ENCODE data around the gene SCN1B. TPM values are rescaled to one million over a fixed set of nuclear protein-coding genes. Genes with fewer than 3 reads are reported as not detected.

SCN1B gene
- total RNA-seq, 2 experiments from 2014 or later: 0.37 to 0.57 TPM

DNA sequence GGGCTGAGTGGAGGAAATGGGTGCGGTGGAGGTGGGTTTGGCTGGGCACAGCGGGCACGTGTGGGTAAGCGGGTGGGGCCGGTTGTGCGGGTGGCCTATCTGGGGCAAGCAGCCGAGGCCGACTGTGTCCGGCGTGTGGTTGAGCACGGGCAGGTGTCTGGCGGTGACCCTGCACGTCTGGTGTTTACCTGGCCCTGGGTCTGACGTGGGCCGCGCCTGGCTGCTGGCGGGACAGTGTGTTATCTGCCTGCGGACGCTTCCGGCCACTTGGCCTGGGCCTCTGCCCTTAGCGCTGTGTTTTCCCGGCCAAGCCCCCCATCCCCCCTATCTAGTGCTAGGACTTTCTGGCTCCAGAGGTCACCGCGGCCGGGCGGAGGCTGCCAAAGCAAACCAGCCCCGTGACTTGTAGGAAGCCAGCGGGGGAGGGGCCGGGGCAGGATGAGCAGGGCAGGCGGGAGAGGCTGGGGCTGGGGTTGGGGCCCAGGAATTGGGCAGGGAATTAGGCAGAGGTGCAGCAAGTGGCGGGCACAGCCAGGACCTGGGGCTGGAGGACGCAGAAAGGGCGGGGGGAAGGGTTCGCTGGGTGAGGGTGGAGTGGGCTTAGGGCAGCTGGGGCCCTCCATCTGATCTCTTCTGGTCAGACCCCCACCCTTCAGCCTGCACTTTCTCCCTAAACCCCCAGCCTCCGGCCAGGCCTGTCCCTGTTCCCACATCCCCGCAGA, 10.7 kb downstream of the SCN1B start:
- ATAC-seq: no peak

DNA sequence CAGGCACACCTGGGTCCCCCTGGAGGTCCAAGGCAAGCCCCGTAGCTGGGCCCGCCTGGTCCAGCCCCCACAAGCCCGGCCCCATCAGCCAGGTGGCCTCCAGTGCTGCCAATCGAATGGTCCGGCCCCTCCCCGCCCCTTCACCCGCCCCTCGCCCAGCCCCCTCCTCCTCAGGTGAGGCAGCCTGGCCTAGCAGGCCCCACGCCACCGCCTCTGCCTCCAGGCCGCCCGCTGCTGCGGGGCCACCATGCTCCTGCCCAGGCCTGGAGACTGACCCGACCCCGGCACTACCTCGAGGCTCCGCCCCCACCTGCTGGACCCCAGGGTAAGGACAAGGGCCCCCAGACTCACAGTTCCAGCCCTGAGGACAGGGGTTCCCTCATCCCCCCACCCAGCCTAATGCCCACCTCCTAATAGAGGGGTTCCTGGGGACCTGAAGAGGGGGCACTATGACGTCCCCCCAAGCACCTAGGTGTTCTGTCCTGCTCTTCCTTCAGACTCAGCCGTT, 11.3 kb downstream of the SCN1B start, which contains the start of gene HPN:
TSS of gene HPN (plus strand) at position 174 of the 508 bp plus-strand sequence. CDS start 786 bp downstream, outside the sequence.
- Mint-ChIP-seq H3K4me3 (peak within 1 kb of the TSS; percentile 38), H3K27ac (no peak within 1 kb of the TSS), H3K36me3 (ENCODE audit: low read depth) (no peaks in the 10 kb centered on the region), H3K27me3 (ENCODE audit: low read depth) (peaks cover 15% of the 10 kb centered on the region), H3K9me3 (ENCODE audit: insufficient read depth) (no peaks in the 10 kb centered on the region), H3K4me1 (ENCODE audit: low read depth) (peaks cover 31% of the 10 kb centered on the region)
- ChIA-PET POLR2A (no interaction called here), CTCF (no interaction called here)
- no peak for DNase-seq
- ATAC-seq: no peak

More for the DNA sequence above, 10.7 kb downstream of the SCN1B start:
- Mint-ChIP-seq H3K27ac (no peak overlapping the region), H3K9me3 (ENCODE audit: insufficient read depth) (no peaks in the 10 kb centered on the region), H3K27me3 (ENCODE audit: low read depth) (peaks cover 15% of the 10 kb centered on the region), H3K4me3 (peak overlapping the region; percentile 38), H3K36me3 (ENCODE audit: low read depth) (no peaks in the 10 kb centered on the region), H3K4me1 (ENCODE audit: low read depth) (peaks cover 31% of the 10 kb centered on the region)
- CTCF ChIA-PET: no interaction called here
- DNase-seq: no peak
- POLR2A ChIA-PET: no interaction called here

DNA sequence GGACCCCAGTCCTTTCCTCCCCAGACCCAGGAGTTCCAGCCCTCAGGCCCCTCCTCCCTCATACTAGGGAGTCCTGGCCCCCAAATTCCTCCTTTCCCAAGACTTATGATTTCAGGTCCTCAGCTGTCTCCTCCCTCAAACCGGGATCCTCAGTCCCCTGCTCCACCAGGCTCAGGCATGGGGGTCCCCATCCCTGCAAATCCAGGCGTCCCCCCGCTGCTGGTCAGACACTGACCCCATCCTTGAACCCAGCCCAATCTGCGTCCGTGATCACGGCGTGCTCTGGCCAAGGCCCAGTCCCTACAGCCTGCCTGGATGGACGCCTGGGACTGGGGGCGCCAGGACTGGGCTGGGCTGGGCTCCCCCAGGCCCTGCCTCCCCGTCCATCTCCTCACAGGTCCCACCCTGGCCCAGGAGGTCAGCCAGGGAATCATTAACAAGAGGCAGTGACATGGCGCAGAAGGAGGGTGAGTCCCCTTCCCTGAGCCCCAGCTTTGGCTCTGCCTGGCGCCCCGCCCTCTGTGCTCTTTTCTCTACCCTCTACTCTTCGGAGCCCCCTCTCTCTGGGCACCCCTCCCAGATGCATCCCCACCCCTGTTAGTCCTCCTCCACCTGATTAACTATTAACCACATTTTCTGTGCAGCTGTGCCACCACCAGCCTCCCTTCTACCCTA, 11.9 kb downstream of the SCN1B start:
- CTCF ChIA-PET: interaction anchor here (3.6 kb wide), 1 partner anchor 57 kb away, joined by 14 read pairs; no protein-coding TSS in a partner anchor
- ATAC-seq (no peak), DNase-seq (no peak)
- Mint-ChIP-seq H3K27ac (no peak overlapping the region), H3K27me3 (ENCODE audit: low read depth) (peaks cover 15% of the 10 kb centered on the region), H3K4me3 (no peak overlapping the region), H3K4me1 (ENCODE audit: low read depth) (peaks cover 31% of the 10 kb centered on the region), H3K36me3 (ENCODE audit: low read depth) (no peaks in the 10 kb centered on the region), H3K9me3 (ENCODE audit: insufficient read depth) (no peaks in the 10 kb centered on the region)
- POLR2A ChIA-PET: no interaction called here

DNA sequence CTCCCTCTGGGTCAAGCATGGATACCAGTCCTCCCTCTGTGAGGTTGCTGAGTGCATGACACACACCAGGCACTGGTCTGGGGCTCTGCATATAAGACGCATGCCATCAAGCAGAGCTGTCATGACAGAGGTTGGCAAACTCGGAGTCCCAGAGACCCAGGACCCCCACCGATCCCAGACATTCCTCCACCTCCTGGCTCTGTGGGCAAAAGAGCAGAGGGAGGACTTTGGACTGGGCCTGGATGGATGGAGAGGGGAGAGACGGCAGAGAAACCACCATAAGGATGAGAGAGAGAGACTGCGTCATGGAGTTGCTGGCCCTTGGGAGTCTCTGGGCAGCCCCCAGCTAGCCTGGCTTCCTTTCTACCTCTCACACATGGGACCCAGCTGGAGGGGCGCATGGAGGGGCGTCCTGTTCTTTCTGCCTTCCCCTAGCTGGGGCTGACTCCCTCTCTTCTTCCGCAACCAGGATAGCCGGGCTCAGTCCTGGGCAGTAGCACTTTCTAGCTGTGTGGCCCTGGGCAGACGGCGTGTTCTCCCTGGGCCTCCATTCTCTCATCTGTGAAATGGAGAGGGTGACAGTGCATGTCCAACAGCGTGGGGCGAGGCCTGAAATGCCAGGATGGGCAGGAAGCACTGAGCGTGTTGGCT, 12.8 kb downstream of the SCN1B start:
- POLR2A ChIA-PET: no interaction called here
- H3K4me1 Mint-ChIP-seq (ENCODE audit: low read depth): peaks cover 31% of the 10 kb centered on the region
- no peaks in the 10 kb centered on the region for H3K36me3 Mint-ChIP-seq (ENCODE audit: low read depth)
- ATAC-seq (no peak), DNase-seq (no peak)
- H3K4me3 Mint-ChIP-seq: no peak overlapping the region
- H3K27ac Mint-ChIP-seq: no peak overlapping the region
- CTCF ChIA-PET: interaction anchor here (1.2 to 3.6 kb wide), 8 partner anchors 12 to 151 kb away, joined by 3 to 20 read pairs (median 10); no protein-coding TSS in a partner anchor
- no peaks in the 10 kb centered on the region for H3K9me3 Mint-ChIP-seq (ENCODE audit: insufficient read depth)
- peaks cover 15% of the 10 kb centered on the region for H3K27me3 Mint-ChIP-seq (ENCODE audit: low read depth)

DNA sequence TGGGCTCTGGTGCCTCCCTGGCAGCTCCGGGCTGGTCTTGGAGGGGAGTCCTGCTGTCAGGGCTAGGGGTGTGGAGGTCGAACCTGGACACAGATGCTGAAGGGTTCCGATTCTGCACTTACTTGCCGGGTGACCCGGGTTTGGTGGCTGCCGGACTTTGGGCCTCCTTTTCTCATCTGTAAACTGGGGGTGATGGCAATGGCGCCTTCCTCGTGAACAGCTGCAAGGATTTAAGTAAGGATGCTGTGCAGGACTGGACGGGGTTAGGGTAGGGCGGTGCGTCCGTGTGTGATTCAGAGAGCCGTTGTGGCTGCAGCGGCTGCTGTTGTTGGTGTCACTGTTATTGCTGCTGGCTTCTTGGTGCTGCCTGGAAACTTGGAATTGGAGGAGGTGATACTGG, 13.6 kb downstream of the SCN1B start:
- no peak for DNase-seq
- Mint-ChIP-seq H3K36me3 (ENCODE audit: low read depth) (no peaks in the 10 kb centered on the region), H3K4me1 (ENCODE audit: low read depth) (peaks cover 27% of the 10 kb centered on the region), H3K27me3 (ENCODE audit: low read depth) (peaks cover 13% of the 10 kb centered on the region), H3K4me3 (no peak overlapping the region), H3K9me3 (ENCODE audit: insufficient read depth) (no peaks in the 10 kb centered on the region), H3K27ac (no peak overlapping the region)
- ATAC-seq: no peak
- CTCF ChIA-PET: interaction anchor here (0.7 to 3.6 kb wide), 33 partner anchors 10 to 416 kb away, joined by 3 to 20 read pairs (median 4); partner anchors contain the start of gene ZNF30
- POLR2A ChIA-PET: no interaction called here

DNA sequence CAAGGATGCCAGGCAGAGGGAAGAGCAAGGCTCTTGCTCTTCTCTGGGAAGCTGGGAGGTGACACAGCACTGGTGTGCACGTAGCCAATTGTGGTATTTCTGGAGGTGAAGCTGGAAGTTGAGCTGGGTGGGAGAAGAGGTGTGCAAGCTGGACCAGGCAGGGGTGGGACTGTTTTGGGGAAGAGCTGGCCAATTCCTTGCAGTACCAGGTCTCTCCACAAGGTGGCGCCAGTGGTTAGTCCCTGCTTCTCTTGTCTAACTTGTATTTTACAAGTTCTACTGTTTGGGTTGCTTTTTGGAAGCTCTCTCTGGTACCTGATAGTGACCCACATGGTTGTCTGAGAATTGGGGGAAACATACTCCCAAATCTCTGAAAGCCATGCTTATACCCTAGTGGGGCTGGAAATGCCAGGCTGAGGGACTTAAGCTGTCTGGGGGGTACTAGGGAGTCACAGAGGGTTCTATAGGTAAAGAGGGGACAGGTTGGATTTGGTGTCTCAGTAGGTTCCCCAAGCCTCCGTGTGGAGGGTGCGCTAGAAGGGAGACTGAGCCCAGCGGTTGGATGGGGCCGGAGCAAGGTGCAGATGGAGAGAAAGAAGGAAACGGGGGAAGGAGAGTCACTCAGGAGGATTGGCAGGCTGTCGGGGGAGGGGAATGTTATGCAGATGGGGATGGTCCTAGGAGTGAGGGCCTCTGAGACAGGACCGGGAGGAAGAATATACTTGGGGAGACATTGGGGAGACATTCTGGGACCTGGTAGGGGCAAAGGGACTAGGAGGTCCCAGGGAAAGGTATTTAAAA, 14.2 kb downstream of the SCN1B start:
- ChIA-PET POLR2A (no interaction called here), CTCF (interaction anchor here (0.7 to 3.6 kb wide), 34 partner anchors 10 to 415 kb away, joined by 3 to 20 read pairs (median 4); partner anchors contain the start of gene ZNF30)
- H3K27me3 Mint-ChIP-seq (ENCODE audit: low read depth): peaks cover 10% of the 10 kb centered on the region
- no peak for ATAC-seq
- no peak overlapping the region for H3K27ac Mint-ChIP-seq
- no peaks in the 10 kb centered on the region for H3K36me3 Mint-ChIP-seq (ENCODE audit: low read depth)
- DNase-seq: peak; percentile 71
- H3K4me1 Mint-ChIP-seq (ENCODE audit: low read depth): peaks cover 27% of the 10 kb centered on the region
- no peak overlapping the region for H3K4me3 Mint-ChIP-seq
- no peaks in the 10 kb centered on the region for H3K9me3 Mint-ChIP-seq (ENCODE audit: insufficient read depth)

DNA sequence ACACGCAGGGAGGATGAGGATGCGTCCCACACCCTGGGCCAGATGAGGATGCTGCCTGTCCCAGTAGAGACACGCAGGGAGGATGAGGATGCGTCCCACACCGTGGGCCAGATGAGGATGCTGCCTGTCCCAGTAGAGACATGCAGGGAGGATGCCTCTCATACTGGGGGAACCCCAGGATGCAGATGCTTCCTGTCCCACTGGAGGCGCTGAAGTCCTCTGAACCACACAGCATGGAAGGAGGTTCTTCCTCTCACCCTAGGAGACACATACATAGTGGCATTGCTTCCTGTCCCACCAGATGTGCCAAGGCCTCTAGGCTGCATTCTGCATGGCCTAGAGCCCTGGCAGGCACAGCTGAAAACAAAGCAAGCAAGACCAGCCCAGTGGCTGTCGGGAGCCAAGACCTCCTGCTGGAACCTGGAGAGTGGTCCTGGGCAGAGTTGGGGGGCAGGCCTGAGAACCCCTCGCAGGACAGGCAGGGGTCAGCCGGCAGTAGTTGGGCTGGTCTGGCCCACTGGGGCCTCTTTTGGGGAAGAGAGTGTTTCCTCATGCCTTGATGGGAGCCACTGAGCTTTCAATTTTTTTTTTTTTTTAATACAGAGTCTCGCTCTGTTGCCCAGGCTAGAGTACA, 15.5 kb downstream of the SCN1B start:
- Mint-ChIP-seq H3K9me3 (ENCODE audit: insufficient read depth) (no peaks in the 10 kb centered on the region), H3K4me3 (no peak overlapping the region), H3K36me3 (ENCODE audit: low read depth) (no peaks in the 10 kb centered on the region), H3K27ac (no peak overlapping the region), H3K4me1 (ENCODE audit: low read depth) (peaks cover 20% of the 10 kb centered on the region), H3K27me3 (ENCODE audit: low read depth) (peaks cover 3% of the 10 kb centered on the region)
- POLR2A ChIA-PET: no interaction called here
- CTCF ChIA-PET: interaction anchor here (3.6 kb wide), 1 partner anchor 60 kb away, joined by 14 read pairs; no protein-coding TSS in a partner anchor
- DNase-seq: peak; percentile 68
- ATAC-seq: peak; percentile 89

DNA sequence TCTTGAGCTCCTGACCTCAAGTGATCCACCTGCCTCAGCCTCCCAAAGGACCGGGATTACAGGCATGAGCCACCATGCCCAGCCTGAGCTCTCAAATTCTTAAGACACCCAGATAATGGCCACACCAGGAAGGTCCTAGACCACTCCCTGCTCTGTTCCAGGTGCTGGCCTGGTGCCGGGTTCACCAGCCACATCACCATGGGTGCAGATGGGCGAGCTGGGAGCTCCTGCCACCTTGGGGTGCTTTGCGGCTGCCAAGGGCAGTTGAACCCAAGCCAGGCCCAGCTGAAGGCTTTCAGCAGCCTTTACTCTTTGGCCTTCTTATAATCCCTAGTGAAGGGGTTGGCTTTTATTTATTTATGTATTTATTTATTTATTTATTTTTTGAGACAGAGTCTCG, 16.2 kb downstream of the SCN1B start:
- DNase-seq (no peak), ATAC-seq (no peak)
- H3K4me1 Mint-ChIP-seq (ENCODE audit: low read depth): peaks cover 14% of the 10 kb centered on the region
- H3K27ac Mint-ChIP-seq: no peak overlapping the region
- H3K4me3 Mint-ChIP-seq: no peak overlapping the region
- H3K36me3 Mint-ChIP-seq (ENCODE audit: low read depth): no peaks in the 10 kb centered on the region
- H3K9me3 Mint-ChIP-seq (ENCODE audit: insufficient read depth): no peaks in the 10 kb centered on the region
- ChIA-PET CTCF (interaction anchor here (0.6 kb wide), 1 partner anchor 74 kb away, joined by 3 read pairs; no protein-coding TSS in a partner anchor), POLR2A (interaction anchor here (0.5 to 0.6 kb wide), 2 partner anchors 25 to 196 kb away, joined by 3 read pairs; no protein-coding TSS in a partner anchor)
- H3K27me3 Mint-ChIP-seq (ENCODE audit: low read depth): peaks cover 3% of the 10 kb centered on the region

DNA sequence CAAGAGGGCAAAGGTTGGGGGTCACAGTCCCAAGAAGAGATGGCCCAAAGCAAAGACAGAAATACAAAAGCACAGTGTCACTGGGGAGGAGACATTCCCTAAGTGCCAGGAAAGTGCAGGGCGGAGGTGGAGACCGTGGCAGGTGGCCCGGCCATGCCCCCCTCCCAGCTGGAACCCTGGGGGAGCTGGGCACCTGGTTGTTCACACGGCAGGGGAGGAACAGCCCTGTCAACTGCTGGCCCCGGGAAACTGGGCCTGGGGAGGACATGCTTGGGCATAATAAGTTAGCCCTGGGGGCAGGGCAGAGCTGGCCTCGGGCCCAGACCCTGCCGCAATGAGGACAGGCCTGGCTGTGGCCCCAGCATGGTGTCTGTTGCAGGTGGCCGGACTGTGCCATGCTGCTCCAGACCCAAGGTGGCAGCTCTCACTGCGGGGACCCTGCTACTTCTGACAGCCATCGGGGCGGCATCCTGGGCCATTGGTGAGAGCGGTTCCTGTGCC, 18.7 kb downstream of the SCN1B start:
- ChIA-PET CTCF (interaction anchor here (0.9 to 1.0 kb wide), 2 partner anchors 18 to 22 kb away, joined by 4 read pairs; no protein-coding TSS in a partner anchor), POLR2A (no interaction called here)
- DNase-seq (no peak), ATAC-seq (no peak)
- Mint-ChIP-seq H3K4me1 (ENCODE audit: low read depth) (peaks cover 14% of the 10 kb centered on the region), H3K27me3 (ENCODE audit: low read depth) (no peaks in the 10 kb centered on the region), H3K36me3 (ENCODE audit: low read depth) (no peaks in the 10 kb centered on the region), H3K4me3 (no peak overlapping the region), H3K9me3 (ENCODE audit: insufficient read depth) (no peaks in the 10 kb centered on the region), H3K27ac (no peak overlapping the region)

DNA sequence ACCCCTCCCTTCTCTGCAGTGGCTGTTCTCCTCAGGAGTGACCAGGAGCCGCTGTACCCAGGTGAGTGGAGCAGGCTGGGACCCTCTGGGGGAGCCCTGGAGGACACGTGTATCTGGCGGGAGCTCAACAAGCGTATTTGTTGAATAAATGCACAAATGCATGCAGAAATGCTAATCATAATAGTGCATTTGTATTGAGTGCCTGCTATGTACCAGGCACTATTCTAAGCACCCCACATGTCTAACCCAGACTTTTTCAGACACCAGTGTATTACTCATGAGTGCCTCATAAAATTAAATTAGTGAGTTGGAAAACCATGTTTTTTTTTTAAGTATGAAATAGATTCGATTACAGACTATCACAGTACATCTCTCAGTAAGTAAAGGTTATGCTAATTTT, 19.2 kb downstream of the SCN1B start:
- no peaks in the 10 kb centered on the region for H3K27me3 Mint-ChIP-seq (ENCODE audit: low read depth)
- H3K27ac Mint-ChIP-seq: no peak overlapping the region
- no peaks in the 10 kb centered on the region for H3K9me3 Mint-ChIP-seq (ENCODE audit: insufficient read depth)
- no peak for DNase-seq
- ATAC-seq: no peak
- peaks cover 12% of the 10 kb centered on the region for H3K4me1 Mint-ChIP-seq (ENCODE audit: low read depth)
- ChIA-PET CTCF (interaction anchor here (0.9 kb wide), 1 partner anchor 17 kb away, joined by 4 read pairs; no protein-coding TSS in a partner anchor), POLR2A (no interaction called here)
- no peak overlapping the region for H3K4me3 Mint-ChIP-seq
- no peaks in the 10 kb centered on the region for H3K36me3 Mint-ChIP-seq (ENCODE audit: low read depth)

Measured in activated CD8-positive, alpha-beta T cell treated with anti-CD3 and anti-CD28 coated beads, Interleukin-2, amount 10 ng/mL, durations not matched to agents 7 days and 5 days (primary cell).